NCI-H2227 (cell line): Measurements from ENCODE around the gene LRRC15.

Source experiments
- DNase-seq: peaks from one replicate; lab custom pipeline; 2025; ENCODE audit not compliant: unreplicated experiment; lab: John Stamatoyannopoulos, UW

Gene LRRC15

GRCh38 chr3:194336601-194337355, 32.8 kb downstream of the LRRC15 start:
- DNase-seq = no peak

- DNase-seq = no peak
Observed at GRCh38 chr3:194333981-194334320, 35.6 kb downstream of the LRRC15 start.

- DNase-seq = no peak
Observed at GRCh38 chr3:194333212-194333980, 36.1 kb downstream of the LRRC15 start.

- DNase-seq = no peak
Observed at GRCh38 chr3:194332858-194333211, 36.7 kb downstream of the LRRC15 start.

GRCh38 chr3:194330579-194330978, 39.0 kb downstream of the LRRC15 start:
- DNase-seq = no peak

- no peak for DNase-seq
Observed at GRCh38 chr3:194330160-194330559, 39.4 kb downstream of the LRRC15 start.

GRCh38 chr3:194329583-194329965, 40.0 kb downstream of the LRRC15 start:
- no peak for DNase-seq

GRCh38 chr3:194328942-194329582, 40.5 kb downstream of the LRRC15 start:
- no peak for DNase-seq

- no peak for DNase-seq
Observed at GRCh38 chr3:194328053-194328657, 41.4 kb downstream of the LRRC15 start.

GRCh38 chr3:194327218-194328052, 42.1 kb downstream of the LRRC15 start:
- DNase-seq = no peak

- no peak for DNase-seq
Observed at GRCh38 chr3:194326968-194327217, 42.6 kb downstream of the LRRC15 start.

- no peak for DNase-seq
Observed at GRCh38 chr3:194326192-194326967, 43.2 kb downstream of the LRRC15 start.

GRCh38 chr3:194325424-194326153, 44.0 kb downstream of the LRRC15 start:
- DNase-seq = no peak

GRCh38 chr3:194324823-194325327, 44.7 kb downstream of the LRRC15 start:
- DNase-seq = no peak

- DNase-seq = no peak
Observed at GRCh38 chr3:194323785-194324735, 45.5 kb downstream of the LRRC15 start.

GRCh38 chr3:194322678-194323211, 46.8 kb downstream of the LRRC15 start:
- DNase-seq = no peak

- DNase-seq = peak; percentile 44
Observed at GRCh38 chr3:194321693-194322640, 47.6 kb downstream of the LRRC15 start.
